ENCODE data around the gene MVB12B. TPM values are rescaled to one million over a fixed set of nuclear protein-coding genes. Genes with fewer than 3 reads are reported as not detected.

Gene MVB12B
- total RNA-seq, 4 donors from 2014 or later = 6.1 to 18.0 (median 13.2) TPM

DNA sequence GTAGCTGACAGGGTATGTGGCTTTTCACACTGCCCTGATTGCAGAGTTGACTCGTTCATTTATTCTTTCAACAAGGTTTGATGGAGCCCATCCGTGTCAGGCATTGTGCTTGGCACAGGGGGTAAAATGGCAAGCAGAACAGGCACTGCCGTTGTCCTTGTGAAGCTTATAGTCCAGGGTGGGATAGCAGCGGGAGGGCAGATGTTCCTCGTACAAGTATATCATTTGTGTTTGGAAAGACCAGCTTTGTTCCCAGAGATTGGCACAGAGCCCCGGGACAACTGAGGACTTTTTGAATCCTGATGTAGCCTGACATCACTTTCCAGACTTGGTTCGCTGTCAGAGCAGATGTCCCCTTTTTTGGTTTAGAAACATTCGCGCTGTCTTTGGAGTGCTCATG is 50.9 kb downstream of the MVB12B start:
- intact Hi-C loops (cut with DNase I; ENCODE audit: low total_unique reads) (no loop called here), in situ Hi-C loops (cut with MboI; ENCODE audit: low sequenced_read_pairs in 4 of 4) (no loop called here)
- Histone ChIP-seq H3K4me1 (peaks cover 45 to 47% of the 10 kb centered on the region in 2 donors), H3K9me3 (no peaks in the 10 kb centered on the region), H3K36me3 (peaks cover 0 to 4% of the 10 kb centered on the region in 2 donors), H3K27ac (no peak overlapping the region), H3K27me3 (no peaks in the 10 kb centered on the region), H3K4me3 (no peak overlapping the region)
- ATAC-seq (no peak), DNase-seq (no peak)
- no peak for TF ChIP-seq POLR2A (IDR thresholded peaks at IDR 0.05)
- TF ChIP-seq, protein P1, sequence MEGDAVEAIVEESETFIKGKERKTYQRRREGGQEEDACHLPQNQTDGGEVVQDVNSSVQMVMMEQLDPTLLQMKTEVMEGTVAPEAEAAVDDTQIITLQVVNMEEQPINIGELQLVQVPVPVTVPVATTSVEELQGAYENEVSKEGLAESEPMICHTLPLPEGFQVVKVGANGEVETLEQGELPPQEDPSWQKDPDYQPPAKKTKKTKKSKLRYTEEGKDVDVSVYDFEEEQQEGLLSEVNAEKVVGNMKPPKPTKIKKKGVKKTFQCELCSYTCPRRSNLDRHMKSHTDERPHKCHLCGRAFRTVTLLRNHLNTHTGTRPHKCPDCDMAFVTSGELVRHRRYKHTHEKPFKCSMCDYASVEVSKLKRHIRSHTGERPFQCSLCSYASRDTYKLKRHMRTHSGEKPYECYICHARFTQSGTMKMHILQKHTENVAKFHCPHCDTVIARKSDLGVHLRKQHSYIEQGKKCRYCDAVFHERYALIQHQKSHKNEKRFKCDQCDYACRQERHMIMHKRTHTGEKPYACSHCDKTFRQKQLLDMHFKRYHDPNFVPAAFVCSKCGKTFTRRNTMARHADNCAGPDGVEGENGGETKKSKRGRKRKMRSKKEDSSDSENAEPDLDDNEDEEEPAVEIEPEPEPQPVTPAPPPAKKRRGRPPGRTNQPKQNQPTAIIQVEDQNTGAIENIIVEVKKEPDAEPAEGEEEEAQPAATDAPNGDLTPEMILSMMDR (IDR thresholded peaks at IDR 0.05 in 4 of 5, conservative IDR thresholded peaks at IDR 0.05 in 1 of 5) = no peak

DNA sequence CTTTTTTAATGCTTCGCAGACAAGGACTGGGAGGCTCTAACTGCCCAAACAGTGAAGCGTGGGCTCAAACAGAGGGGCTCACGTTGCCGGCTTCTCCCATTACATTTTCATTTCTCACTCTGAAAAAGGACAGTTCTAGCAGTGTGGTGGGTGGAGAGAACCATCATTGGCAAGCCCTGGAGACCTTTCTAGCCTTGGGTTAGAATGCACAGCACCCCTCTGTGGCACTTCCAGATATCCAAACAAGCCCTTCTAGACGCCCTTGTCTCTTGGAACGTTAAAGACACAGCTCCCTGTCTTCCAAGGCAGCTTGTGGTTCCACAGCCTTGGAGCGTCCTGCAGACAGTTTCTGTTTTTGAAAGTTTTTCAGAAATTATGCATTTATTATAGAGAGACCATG is 52.1 kb downstream of the MVB12B start:
- Histone ChIP-seq H3K4me1 (peaks cover 40 to 45% of the 10 kb centered on the region in 2 donors), H3K27me3 (no peaks in the 10 kb centered on the region), H3K9me3 (no peaks in the 10 kb centered on the region), H3K4me3 (no peak overlapping the region), H3K36me3 (peaks cover 0 to 4% of the 10 kb centered on the region in 2 donors), H3K27ac (no peak overlapping the region)
- TF ChIP-seq, protein P1 (IDR thresholded peaks at IDR 0.05 in 4 of 5, conservative IDR thresholded peaks at IDR 0.05 in 1 of 5) = no peak
- no peak for TF ChIP-seq POLR2A (IDR thresholded peaks at IDR 0.05)
- in situ Hi-C loops (cut with MboI; ENCODE audit: low sequenced_read_pairs in 4 of 4) = no loop called here
- no peak for DNase-seq
- intact Hi-C loops (cut with DNase I; ENCODE audit: low total_unique reads) = no loop called here
- no peak for ATAC-seq

DNA sequence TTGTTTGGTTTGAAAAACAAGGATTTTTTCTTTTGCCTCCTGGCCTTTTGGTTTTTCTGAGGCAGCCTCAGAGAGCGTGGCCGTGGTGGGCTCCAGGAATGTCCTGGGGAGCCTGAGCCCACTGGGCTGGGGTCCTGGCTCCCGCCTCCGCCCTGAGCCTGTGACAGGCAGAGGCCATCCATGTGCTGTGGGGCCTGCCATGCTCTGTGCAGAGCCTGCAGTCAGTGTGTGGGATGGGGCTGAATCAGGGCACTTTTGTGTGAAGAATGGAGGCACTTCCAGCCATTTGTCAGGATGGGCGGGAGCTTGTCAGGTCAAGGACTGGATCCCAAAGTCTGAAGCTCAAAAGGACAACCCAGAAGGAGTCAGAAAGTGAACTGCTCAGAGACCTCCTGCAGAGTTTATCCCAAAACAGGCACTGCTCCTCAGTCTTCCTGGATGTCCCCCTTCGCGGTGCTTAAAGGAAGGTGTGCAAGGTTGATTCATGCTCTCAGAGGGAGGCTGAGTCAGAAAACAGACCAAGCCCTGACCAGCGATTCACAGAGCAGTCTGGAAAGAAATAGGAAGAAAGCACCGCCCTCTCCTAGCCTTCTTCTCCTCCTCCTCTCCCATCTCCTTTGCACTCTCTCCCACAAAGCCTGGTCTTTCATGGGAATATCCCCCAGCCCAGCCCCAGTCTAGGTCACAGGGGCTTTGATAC is 53.2 kb downstream of the MVB12B start:
- intact Hi-C loops (cut with DNase I; ENCODE audit: low total_unique reads) = no loop called here

DNA sequence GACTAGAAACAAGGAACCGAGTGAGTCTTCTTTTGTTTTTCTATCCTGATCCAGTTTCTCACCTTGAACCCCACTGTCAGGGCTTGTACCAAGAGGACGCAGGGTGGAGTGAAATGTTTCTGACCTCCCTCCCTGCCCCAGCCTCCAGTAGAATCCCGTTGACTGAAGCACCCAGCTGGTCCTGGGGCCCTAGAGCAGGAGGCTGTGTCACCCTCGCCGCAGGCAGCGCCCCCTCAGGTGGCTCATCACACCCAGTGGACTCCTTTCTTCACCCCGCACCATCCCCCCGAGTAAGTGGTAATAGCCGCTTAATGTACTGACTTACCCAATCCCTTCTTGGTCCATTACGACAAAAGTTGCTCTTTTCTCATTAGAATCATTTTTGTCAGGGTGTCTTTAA is 53.8 kb downstream of the MVB12B start:
- ATAC-seq = no peak
- Histone ChIP-seq H3K4me3 (no peak overlapping the region), H3K9me3 (no peaks in the 10 kb centered on the region), H3K4me1 (peaks cover 27 to 31% of the 10 kb centered on the region in 2 donors), H3K36me3 (peaks cover 0 to 4% of the 10 kb centered on the region in 2 donors), H3K27ac (no peak overlapping the region), H3K27me3 (no peaks in the 10 kb centered on the region)
- DNase-seq = no peak
- in situ Hi-C loops (cut with MboI; ENCODE audit: low sequenced_read_pairs in 4 of 4) (no loop called here), intact Hi-C loops (cut with DNase I; ENCODE audit: low total_unique reads) (no loop called here)
- TF ChIP-seq, protein P1 (IDR thresholded peaks at IDR 0.05 in 4 of 5, conservative IDR thresholded peaks at IDR 0.05 in 1 of 5) = no peak

More for the DNA sequence above, 53.2 kb downstream of the MVB12B start:
- in situ Hi-C loops (cut with MboI; ENCODE audit: low sequenced_read_pairs in 4 of 4) = no loop called here
- Histone ChIP-seq H3K36me3 (peaks cover 0 to 4% of the 10 kb centered on the region in 2 donors), H3K27ac (no peak overlapping the region), H3K9me3 (no peaks in the 10 kb centered on the region), H3K4me3 (no peak overlapping the region), H3K4me1 (peaks cover 32 to 35% of the 10 kb centered on the region in 2 donors), H3K27me3 (no peaks in the 10 kb centered on the region)
- no peak for DNase-seq
- ATAC-seq = no peak
- TF ChIP-seq POLR2A (IDR thresholded peaks at IDR 0.05) = no peak
- TF ChIP-seq, protein P1 (IDR thresholded peaks at IDR 0.05 in 4 of 5, conservative IDR thresholded peaks at IDR 0.05 in 1 of 5) = no peak
